GM19025 (cell line): ENCODE data around the gene EBP.
A peak's percentile ranks its signal among the peaks of the same experiment; 100 is the strongest.
"Not testable (repeated sequence)": the region's sequence is repeated elsewhere in the genome, so short reads cannot be mapped to it uniquely, and the experiment has no call there.

ENCODE experiments used
- ATAC-seq: cut with Tn5 transposase; IDR thresholded peaks from one replicate; pipeline ENCODE4 v1.9.1; 2021; ENCODE audit warnings: mild to moderate bottlenecking, low read depth, moderate library complexity; ENCODE audit not compliant: unreplicated experiment

EBP gene

GRCh38 chrX:48520976-48521352, 644 bp upstream of the EBP start:
- no peak for ATAC-seq

- ATAC-seq, result no peak
Observed at GRCh38 chrX:48522291-48522690, 683 bp downstream of the EBP start.

DNA sequence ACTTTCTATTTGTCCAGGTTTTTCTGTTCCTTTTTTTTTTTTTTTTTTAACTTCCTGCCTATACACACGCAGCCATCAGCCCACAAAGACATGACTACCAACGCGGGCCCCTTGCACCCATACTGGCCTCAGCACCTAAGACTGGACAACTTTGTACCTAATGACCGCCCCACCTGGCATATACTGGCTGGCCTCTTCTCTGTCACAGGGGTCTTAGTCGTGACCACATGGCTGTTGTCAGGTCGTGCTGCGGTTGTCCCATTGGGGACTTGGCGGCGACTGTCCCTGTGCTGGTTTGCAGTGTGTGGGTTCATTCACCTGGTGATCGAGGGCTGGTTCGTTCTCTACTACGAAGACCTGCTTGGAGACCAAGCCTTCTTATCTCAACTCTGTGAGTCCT, 2.1 kb downstream of the EBP start:
- ATAC-seq, result no peak

- not testable (repeated sequence) for ATAC-seq
Observed at GRCh38 chrX:48525853-48526252, 4.2 kb downstream of the EBP start.

DNA sequence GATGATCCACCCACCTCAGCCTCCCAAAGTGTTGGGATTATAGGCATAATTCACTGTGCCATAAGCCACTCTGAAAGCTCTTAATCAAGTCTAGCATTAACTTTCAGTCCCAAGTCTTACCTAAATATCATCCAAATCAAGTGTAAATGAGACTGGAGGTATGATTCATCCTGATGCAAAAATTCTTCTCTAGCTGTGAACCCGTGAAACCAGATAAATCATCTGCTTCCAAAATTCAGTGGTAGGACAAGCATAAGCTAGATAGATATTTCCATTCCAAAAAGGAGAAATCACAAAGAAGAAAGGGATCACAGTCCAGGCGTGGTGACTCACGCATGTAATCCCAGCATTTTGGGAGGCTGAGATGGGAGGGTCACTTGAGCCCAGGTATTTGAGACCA, 9.1 kb downstream of the EBP start:
- no peak for ATAC-seq

DNA sequence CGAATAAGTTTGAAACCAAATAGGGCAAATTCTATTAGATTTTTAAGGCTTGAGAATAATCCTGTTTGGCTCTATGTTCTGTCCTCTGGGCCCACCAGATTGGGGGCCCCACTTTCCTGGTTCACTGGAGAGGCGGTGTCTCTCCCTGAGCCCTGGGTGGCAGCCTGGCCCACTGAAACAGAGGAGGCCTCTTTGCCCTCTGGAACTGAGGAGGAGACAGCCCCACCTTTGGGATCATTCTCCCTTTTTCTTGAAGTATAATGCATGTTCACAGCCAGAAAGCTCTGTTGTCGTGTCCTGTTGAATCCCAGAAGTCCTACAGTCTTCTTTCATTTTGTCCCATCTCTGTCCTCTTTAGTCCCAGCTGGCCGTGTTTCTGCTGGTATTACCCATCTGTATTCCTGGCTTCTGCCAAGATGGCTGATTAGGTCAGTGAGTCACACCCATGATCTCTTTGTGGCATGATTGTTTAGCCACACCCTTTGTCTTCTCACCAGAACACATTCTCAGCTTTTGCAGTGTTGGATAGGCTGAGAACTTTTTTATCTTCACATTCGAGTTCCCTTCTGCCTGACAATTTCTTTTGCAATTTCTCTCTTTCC, 9.9 kb downstream of the EBP start:
- ATAC-seq, result no peak

DNA sequence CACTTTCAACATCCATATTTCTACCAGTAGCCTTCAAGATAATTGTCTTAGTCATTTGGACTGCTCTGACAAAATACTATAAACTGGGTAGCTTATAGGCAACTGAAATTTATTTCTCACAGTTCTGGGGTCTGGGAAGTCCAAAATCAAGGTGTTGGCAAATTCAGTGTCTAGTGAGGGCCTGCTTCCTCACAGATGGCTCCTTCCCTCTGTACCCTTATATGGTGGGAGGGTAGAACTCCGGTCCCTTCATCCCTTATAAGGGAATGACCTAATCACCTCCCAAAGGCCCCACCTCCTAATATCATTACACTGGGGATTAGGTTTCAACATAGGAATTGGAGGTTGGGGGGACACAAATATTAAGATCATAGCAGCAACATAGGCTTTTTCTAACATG, 10.6 kb downstream of the EBP start:
- ATAC-seq, result no peak

DNA sequence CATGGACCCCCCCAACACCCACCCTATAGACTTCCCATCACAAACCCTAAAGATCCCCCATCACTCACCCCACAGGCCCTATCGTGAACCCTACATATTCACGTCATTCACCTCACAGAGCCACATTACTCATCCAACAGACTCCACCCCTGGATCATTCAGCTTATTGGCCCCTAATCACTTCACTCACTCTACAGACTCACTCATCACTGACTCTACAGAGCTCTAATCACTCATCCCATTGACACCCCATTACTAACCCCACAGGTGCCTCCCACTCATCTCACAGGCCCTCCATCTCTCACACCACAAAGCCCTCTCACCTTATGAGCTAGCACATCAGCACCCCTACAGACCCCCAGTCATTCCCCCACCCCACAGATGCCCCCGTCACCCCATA, 11.6 kb downstream of the EBP start:
- ATAC-seq, result no peak

DNA sequence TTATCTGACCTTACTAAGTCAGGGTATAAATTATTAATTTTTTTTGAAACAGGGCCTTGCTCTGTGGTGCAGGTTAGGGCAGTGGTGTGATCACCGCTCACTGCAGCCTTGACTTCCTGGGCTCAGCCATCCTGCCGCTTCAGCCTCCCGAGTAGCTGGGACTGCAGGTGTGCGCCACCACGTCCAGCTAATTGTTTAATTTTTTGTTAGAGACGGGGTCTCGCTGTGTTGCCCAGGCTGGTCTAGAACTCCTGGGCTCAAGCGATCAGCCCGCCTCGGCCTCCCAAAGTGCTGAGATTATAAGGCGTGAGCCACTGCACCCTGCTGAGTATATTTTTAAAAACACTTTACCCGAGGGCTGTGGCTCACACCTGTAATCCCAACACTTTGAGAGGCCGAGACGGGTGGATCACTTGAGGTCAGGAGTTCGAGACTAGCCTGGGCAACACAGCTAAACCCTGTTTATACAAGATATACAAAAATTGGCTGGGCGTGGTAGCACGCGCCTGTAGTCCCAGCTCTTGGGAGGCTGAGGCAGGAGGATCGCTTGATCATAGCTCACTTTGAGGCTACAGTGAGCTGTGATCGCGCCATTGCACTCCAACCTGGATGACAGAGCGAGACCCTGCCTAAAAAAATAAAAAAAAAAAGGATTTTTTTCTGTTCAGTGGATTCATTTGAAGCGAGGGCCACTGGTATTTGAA, 17.2 kb downstream of the EBP start:
- ATAC-seq, result no peak

DNA sequence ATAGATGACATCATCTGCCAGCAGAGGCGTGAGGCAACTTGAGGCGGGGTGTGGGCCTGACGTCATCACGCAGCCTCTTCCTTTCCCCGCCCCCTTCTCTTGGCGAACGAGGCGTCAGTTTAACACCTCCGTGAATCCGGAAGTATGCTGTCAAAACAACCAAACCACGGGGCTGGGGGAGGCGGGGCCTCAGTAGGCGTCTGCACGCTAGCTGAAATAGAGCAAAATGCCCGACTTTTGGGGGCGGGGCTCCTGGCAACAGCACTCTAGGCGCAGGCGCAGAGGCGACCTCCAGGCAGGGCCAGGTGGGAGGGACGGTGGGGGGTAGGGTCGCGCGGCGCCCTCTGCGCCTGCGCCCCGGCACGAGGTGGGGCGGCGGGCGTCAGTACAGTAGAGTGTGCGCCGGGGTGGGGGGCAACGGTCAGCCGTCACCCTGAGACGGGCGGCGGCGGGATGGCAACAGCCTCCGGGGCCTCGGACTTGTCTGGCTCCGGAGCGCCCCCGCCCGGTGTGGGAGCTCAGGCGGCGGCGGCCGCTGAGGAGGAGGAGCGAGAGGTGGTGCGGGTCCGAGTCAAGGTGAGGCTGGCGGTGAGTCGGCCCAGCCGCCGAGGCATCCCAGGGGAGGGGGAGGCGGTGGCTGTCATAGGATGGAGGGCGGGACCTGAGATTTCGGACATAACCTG, 17.9 kb downstream of the EBP start, which contains the start of gene TBC1D25:
TBC1D25 (plus strand) TSS at position 370 of the 683 bp plus-strand sequence; CDS start at position 454, 84 bp downstream.
- ATAC-seq, result peak; percentile 91

DNA sequence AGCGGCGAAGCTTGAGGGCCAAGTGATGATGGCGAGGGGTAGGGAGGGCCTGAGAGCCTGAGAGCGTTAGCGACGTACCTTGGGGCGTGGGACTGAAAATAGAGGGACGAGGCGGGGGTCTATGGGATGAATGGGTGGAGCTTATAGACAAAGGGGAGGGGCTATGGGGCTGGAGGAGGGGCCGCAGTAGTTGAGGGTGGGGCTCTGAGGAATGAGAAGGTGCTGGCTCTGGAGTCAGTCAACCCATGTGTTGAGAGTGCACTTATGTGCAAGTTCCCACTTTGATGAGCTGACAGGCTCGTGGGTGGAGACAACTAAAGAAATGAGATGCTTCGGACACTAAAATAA, 18.4 kb downstream of the EBP start:
- ATAC-seq, result peak; percentile 5

GRCh38 chrX:48540480-48540879, 18.9 kb downstream of the EBP start:
- ATAC-seq, result no peak

DNA sequence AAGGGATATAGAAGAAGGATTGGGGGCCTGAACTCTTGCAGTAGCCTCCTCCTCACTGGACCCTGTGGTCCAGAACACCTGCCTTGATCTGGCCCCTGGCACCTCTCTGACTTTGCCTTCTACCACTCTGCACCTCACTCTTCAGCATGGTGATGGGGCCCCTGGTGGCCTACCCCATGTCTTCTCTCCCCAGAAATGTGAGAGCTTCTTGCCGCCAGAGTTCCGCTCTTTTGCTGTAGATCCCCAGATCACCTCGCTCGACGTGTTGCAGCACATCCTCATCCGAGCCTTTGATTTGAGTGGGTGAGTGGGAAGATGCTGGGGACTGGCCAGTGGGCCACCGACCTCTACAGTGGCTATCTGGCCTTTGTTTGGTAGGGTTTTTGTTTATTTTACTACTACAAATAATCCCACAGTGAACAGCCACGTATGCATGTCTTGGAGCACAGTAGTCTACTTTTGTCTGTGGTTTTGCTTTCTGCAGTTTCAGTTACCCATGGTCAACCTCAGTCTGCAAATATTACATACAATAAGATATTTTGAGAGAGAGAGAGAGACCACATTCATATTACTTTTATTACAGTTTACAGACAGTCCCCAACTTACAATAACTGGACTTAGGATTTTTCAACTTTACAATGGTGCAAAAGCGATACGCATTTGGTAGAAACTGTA, 19.7 kb downstream of the EBP start:
- ATAC-seq, result no peak

DNA sequence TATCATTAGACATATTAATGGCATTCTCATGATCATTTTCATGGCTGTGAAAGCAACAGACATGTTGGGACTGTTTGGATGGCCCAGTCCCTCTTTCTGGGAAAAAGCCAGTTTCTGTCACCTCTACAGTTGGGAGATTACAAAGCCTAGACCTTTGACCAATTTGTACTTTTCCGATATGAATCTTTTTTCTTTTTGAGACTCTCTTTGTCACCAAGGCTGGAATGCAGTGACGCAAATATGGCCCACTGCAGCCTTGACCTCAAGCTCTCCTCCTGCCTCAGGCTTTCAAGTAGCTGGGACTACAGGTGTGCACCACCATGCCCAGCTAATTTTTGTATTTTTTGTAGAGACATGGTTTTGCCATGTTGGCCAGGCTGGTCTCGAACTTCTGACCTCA, 27.3 kb downstream of the EBP start:
- ATAC-seq, result no peak

DNA sequence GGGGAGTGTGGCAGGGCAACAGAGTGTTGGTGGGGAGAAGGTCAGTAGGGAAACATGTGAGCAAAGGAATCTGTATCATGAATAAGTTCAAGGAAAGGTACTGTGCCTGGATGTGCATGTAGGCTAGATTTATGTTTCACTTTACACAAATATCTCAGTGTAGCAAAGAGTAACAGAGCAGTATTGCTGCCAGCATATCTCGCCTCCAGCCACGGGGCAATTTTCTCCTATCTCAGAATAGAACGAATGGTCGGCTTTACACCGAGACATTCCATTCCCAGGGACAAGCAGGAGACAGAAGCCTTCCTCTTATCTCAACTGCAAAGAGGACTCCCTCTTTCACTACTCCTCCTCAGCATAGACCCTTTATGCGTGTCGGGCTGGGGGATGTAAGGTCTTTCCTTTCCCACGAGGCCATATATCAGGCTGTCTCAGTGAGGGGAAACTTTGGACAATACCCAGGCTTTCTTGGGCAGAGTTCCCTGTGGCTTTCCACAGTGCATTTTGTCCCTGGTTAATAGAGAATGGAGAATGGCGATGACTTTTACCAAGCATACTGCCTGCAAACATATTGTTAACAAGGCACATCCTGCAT, 34.2 kb downstream of the EBP start:
- not testable (repeated sequence) for ATAC-seq

GRCh38 chrX:48558271-48558670, 36.7 kb downstream of the EBP start:
- ATAC-seq, result no peak

DNA sequence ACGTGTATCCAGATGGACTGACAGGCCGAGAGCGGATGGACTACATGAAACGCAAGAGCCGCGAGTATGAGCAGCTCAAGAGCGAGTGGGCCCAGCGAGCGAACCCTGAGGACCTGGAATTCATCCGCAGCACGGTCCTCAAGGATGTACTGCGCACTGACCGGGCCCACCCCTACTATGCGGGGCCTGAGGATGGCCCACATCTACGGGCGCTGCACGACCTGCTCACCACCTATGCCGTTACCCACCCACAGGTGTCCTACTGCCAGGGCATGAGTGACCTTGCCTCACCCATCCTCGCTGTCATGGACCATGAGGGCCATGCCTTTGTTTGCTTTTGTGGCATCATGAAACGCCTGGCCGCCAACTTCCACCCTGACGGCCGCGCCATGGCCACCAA, 38.0 kb downstream of the EBP start:
- no peak for ATAC-seq

DNA sequence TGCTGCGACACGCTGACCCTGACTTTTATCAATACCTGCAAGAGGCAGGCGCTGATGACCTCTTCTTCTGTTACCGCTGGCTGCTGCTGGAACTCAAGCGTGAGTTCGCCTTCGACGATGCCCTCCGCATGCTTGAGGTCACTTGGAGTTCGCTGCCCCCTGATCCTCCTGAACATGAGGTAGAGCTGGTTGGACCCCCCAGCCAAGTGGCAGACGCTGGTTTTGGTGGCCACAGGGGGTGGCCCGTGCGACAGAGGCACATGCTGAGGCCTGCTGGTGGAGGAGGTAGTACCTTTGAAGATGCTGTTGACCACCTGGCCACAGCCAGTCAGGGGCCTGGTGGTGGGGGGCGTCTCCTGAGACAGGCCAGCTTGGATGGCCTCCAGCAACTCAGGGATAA, 38.4 kb downstream of the EBP start:
- no peak for ATAC-seq

- ATAC-seq, result no peak
Observed at GRCh38 chrX:48560681-48561080, 39.1 kb downstream of the EBP start.

DNA sequence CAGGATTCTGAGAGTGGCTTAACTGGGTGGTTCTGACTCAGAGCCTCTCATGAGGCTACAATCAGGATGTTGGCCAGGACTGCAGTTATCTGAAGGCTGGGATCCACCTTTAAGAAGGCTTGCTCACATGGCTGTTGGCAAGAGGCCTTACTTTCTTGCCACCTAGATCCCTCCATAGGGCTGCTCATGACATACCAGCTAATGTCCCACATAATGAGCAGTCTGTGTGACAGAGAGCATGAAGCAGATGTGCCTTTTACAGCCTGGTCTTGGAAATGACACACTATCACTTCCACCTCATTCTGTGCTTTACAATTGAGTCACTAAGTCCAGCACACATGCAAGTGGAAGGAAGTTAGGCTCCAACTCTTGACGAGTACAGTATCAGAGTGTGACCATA, 48.4 kb downstream of the EBP start:
- ATAC-seq, result no peak

- no peak for ATAC-seq
Observed at GRCh38 chrX:48573690-48574269, 52.2 kb downstream of the EBP start.
